ENCODE results near the gene MYZAP.

The MYZAP gene

GRCh38 chr15:57708047-57708446, 116.3 kb downstream of the MYZAP start:
- TF ChIP-seq POU6F1 (CRISPR knock-in tag; IDR thresholded peaks at IDR 0.05; ENCODE audit: borderline replicate concordance, low read depth) (no peak), CREB5 (CRISPR knock-in tag; IDR thresholded peaks at IDR 0.05; ENCODE audit: low read depth) (no peak), SNAI2 (CRISPR knock-in tag; IDR thresholded peaks at IDR 0.05) (no peak)
- TF ChIP-seq, protein P1, sequence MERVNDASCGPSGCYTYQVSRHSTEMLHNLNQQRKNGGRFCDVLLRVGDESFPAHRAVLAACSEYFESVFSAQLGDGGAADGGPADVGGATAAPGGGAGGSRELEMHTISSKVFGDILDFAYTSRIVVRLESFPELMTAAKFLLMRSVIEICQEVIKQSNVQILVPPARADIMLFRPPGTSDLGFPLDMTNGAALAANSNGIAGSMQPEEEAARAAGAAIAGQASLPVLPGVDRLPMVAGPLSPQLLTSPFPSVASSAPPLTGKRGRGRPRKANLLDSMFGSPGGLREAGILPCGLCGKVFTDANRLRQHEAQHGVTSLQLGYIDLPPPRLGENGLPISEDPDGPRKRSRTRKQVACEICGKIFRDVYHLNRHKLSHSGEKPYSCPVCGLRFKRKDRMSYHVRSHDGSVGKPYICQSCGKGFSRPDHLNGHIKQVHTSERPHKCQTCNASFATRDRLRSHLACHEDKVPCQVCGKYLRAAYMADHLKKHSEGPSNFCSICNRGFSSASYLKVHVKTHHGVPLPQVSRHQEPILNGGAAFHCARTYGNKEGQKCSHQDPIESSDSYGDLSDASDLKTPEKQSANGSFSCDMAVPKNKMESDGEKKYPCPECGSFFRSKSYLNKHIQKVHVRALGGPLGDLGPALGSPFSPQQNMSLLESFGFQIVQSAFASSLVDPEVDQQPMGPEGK (CRISPR knock-in tag; IDR thresholded peaks at IDR 0.05; ENCODE audit: borderline replicate concordance): no peak
- ATAC-seq: no peak

DNA sequence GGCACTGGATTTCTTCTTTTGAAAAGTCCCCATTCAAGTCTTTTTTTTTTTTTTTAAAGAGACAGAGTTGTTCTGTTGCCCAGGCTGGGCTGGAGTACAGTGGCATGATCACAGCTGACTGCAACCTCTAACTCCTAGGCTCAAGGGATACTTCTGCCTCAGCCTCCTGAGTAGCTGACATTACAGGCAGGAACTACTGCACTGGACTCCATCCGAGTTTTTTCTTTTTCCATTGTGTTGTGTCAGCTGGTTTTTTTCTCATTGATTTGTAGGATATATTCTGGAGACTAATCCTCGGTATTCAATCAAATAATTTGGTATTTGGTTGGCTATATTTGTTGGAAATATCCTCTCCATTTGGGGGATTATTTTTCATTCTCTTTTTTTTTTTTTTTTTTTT, 126.6 kb downstream of the MYZAP start:
- TF ChIP-seq ZFP3 (CRISPR knock-in tag; IDR thresholded peaks at IDR 0.05) (no peak), ZC3H10 (CRISPR knock-in tag; IDR thresholded peaks at IDR 0.05) (no peak), ZNF565 (CRISPR knock-in tag; conservative IDR thresholded peaks at IDR 0.05; ENCODE audit: low read depth) (no peak), POU6F1 (CRISPR knock-in tag; IDR thresholded peaks at IDR 0.05; ENCODE audit: borderline replicate concordance, low read depth) (no peak), ZNF70 (CRISPR knock-in tag; IDR thresholded peaks at IDR 0.05) (no peak), TOX (CRISPR knock-in tag; IDR thresholded peaks at IDR 0.05; ENCODE audit: borderline replicate concordance) (no peak), TCF4 (CRISPR knock-in tag; IDR thresholded peaks at IDR 0.05; ENCODE audit: borderline replicate concordance) (no peak), ARNTL (CRISPR knock-in tag; IDR thresholded peaks at IDR 0.05; ENCODE audit: borderline replicate concordance, low read depth) (no peak), CREB5 (CRISPR knock-in tag; IDR thresholded peaks at IDR 0.05; ENCODE audit: low read depth) (no peak), ZFP30 (CRISPR knock-in tag; IDR thresholded peaks at IDR 0.05) (no peak), OSR1 (CRISPR knock-in tag; IDR thresholded peaks at IDR 0.05) (no peak), ESRRG (CRISPR knock-in tag; IDR thresholded peaks at IDR 0.05) (no peak), GLIS3 (CRISPR knock-in tag; IDR thresholded peaks at IDR 0.05) (no peak), ISL1 (CRISPR knock-in tag; IDR thresholded peaks at IDR 0.05) (no peak)
- TF ChIP-seq, protein P2, sequence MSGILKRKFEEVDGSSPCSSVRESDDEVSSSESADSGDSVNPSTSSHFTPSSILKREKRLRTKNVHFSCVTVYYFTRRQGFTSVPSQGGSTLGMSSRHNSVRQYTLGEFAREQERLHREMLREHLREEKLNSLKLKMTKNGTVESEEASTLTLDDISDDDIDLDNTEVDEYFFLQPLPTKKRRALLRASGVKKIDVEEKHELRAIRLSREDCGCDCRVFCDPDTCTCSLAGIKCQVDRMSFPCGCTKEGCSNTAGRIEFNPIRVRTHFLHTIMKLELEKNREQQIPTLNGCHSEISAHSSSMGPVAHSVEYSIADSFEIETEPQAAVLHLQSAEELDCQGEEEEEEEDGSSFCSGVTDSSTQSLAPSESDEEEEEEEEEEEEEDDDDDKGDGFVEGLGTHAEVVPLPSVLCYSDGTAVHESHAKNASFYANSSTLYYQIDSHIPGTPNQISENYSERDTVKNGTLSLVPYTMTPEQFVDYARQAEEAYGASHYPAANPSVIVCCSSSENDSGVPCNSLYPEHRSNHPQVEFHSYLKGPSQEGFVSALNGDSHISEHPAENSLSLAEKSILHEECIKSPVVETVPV (CRISPR knock-in tag; IDR thresholded peaks at IDR 0.05): no peak
- TF ChIP-seq, protein P3, sequence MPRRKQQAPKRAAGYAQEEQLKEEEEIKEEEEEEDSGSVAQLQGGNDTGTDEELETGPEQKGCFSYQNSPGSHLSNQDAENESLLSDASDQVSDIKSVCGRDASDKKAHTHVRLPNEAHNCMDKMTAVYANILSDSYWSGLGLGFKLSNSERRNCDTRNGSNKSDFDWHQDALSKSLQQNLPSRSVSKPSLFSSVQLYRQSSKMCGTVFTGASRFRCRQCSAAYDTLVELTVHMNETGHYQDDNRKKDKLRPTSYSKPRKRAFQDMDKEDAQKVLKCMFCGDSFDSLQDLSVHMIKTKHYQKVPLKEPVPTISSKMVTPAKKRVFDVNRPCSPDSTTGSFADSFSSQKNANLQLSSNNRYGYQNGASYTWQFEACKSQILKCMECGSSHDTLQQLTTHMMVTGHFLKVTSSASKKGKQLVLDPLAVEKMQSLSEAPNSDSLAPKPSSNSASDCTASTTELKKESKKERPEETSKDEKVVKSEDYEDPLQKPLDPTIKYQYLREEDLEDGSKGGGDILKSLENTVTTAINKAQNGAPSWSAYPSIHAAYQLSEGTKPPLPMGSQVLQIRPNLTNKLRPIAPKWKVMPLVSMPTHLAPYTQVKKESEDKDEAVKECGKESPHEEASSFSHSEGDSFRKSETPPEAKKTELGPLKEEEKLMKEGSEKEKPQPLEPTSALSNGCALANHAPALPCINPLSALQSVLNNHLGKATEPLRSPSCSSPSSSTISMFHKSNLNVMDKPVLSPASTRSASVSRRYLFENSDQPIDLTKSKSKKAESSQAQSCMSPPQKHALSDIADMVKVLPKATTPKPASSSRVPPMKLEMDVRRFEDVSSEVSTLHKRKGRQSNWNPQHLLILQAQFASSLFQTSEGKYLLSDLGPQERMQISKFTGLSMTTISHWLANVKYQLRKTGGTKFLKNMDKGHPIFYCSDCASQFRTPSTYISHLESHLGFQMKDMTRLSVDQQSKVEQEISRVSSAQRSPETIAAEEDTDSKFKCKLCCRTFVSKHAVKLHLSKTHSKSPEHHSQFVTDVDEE (CRISPR knock-in tag; IDR thresholded peaks at IDR 0.05): no peak

More for the DNA sequence above, 126.6 kb downstream of the MYZAP start:
- no peak for ATAC-seq

Data from SK-N-SH treated with all-trans-retinoic acid at 6 μM for 48 hours (cell line).